Measurements from ENCODE around the gene IL15RA.
"Not testable (repeated sequence)": the region's sequence is repeated elsewhere in the genome, so short reads cannot be mapped to it uniquely, and the experiment has no call there.

Gene IL15RA

DNA sequence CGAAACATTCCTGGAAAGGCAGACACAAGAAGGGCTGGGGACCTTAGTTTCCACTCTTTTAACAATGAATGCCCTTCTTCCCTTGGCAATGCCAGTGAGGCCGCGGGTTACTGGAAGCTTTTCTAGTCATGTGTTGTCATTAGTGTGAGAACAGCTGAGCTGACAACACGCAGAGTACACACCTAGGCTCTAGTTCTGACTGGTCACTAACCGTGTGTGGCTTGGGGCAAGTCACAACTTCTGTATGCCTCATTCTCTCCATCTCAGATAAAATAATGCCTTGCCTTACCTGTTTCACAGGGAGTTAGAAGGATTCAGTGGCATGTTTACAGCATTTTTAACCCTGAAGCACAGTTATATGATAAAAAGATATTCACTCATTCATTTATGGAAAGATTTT, 55.6 kb downstream of the IL15RA start:
- no peak for DNase-seq (ENCODE audit: low spot score)

DNA sequence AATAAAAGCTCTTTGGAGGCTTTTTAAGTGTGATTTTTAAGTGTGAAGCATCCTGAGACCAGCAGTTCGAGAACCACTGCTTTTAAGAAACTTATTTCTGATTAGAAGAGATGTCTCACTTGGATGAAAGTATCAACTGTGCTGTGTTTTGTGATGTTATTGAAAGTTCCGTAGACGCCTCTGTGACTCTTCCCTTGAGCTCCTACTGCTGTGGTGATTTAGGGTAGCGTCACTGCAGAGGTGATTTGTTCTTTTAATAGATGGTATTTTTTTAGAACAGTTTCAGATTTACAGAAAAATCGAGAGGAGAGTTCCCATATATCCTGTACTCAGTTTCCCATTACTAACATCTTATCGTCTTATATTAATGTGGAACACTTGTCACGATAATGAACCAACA, 57.8 kb downstream of the IL15RA start:
- no peak for DNase-seq (ENCODE audit: low spot score)

DNA sequence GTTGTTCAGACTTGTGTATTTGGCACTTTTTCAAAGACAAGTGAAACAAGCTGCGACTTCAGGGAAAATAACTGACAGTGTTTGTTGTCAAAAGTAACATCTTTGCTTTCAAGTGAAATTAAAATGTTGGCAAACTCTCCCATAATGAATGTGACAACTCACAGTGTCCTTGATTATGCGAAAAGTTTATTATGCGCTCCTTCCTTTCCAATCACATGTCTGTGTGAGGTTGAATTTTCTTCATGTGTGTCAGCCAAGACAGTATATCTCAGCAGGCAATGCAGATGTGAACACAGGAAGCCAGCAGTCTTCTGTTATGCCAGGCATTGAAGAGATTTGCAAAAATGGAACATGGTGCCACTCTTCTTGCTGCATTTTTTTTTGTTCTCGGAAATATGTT, 58.6 kb downstream of the IL15RA start:
- DNase-seq (ENCODE audit: low spot score), result no peak

DNA sequence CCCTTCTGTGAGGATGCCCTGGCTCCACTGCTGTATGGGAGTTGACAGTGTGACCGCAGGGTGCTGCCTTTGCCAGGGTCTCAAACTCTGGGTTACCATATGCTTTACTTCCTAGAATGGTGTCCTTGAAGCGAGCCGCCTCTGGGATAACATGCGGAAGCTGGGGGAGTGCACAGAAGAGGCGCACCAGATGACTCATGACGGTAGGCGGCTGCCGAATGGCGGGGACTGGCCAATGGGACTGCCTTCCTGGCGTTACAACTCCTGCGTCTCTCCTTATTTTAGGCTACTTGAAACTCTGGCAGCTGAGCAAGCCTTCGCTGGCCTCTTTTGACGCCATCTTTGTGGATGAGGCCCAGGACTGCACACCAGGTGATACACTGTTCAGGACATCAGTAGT, 60.0 kb downstream of the IL15RA start:
- no peak for DNase-seq (ENCODE audit: low spot score)

DNA sequence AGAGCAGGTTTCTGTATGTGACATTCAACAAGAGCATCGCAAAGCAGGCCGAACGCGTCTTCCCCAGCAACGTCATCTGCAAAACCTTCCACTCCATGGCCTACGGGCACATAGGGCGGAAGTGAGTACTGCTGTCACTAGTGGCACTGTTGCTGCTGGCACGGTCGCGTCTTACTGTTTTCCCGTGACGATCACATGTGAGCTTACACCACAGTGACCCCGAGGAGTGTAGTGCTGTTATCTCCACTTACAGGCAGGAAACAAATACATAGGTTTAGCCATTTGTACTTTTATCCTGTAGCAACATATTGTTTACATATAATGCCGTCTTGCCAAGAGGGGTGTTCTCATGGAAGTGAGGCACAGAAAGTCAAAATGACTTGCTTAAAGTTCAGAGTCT, 61.9 kb downstream of the IL15RA start:
- DNase-seq (ENCODE audit: low spot score), result no peak

DNA sequence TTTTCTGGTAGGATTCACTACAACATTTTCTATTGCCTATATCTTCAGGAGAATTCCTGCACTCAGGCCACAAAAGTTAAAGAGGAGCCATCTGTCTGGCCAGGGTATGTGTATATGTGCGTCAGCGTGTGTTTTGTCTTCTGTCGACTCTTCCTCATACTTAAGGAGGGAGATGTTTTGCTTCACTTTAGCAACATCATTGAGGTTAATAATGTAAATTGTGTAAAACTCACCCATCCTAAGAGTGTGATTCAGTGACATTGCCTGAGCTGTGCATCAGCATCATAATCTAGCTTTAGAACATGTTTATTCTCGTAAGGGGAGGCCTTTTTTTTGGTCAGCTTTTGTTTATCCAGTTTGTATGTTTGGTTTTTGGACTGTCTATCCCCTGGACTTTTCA, 63.6 kb downstream of the IL15RA start:
- DNase-seq (ENCODE audit: low spot score), result no peak

DNA sequence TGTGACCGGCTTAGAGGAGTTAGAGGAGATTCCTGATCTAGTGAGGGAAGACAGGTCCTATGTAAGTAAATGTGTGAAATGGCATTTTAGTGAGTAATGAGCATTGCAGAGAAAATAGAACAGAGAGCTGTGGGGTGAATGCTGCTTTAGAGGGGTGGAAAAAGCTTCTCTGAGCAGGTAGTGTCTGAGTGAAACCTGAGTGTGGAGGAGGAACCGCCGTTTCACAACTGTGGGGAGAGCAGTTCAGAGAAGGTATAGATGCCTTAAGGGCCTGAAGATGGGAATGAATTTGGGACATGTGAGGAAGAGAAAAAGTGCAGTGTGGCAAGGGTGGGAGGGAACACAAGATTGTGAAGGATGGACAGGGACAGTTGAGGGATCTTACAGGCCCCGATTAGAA, 65.7 kb downstream of the IL15RA start:
- no peak for DNase-seq (ENCODE audit: low spot score)

DNA sequence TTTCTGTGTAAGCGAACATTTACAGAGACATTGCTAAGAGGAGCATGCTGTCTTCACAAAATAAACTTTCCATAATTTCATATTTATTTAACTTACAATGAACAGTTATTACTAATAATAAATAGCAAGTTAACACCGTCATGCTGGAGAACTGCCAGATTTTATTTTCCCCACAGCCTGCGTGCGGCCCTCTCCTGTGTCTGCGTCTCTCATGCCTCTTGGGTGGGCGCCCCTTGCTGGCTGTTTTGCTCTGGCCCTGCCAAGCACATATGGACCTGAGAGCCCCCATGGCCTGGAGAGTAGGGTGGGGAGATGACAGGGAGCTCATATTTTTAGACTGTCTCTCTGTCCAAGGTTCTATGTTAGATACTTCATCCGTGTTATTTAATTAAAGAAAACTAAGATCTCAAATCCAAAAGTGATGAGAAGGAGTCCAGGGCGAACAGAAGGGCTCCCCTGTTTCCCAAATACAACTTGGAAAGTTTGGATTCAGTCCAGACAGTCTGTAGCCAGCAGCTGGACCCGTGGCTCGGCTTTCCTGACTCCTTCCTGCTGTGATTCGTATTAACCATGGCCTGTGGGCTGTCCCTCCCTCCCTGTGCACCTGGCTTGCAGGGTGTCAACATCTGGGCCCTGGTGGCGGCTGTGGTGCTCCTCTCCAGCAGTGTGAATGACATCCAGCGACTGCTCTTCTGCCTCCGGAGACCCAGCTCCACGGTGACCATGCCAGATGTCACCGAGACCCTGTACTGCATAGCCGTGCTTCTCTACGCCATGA, 66.8 kb downstream of the IL15RA start:
- no peak for DNase-seq (ENCODE audit: low spot score)

DNA sequence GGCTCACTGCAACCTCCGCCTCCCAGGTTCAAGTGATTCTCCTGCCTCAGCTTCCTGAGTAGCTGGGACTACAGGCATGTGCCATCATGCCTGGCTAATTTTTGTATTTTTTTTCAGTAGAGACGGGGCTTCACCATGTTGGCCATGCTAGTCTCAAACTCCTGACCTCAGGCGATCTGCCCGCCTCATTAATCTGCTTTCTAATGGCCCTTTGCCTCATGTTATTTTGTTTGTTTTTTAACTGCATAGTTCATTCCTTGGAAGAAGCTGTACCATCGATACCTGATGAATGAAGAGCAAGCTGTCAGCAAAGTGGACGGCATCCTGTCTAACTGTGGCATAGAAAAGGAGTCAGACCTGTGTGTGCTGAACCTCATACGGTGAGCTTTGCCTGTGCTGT, 68.7 kb downstream of the IL15RA start:
- not testable (repeated sequence) for DNase-seq (ENCODE audit: low spot score)

DNA sequence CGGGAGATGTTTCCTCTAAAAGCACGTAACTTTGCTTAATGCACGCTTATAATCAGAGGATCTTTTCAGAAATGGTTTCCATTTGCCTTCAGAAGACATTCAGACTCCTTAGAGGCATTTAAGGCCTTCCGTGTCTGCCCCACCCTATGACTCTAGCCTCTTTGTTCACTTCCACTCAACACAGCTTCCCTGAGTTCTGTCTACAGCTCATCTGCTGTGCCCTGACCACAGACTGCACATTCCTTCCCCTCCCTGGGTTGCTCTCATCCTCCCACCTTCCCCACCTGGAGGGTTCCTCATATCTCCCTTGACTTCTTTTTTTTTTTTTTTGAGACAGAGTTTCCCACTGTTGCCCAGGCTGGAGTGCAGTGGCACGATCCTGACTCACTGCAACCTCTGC, 70.7 kb downstream of the IL15RA start:
- DNase-seq (ENCODE audit: low spot score), result no peak

DNA sequence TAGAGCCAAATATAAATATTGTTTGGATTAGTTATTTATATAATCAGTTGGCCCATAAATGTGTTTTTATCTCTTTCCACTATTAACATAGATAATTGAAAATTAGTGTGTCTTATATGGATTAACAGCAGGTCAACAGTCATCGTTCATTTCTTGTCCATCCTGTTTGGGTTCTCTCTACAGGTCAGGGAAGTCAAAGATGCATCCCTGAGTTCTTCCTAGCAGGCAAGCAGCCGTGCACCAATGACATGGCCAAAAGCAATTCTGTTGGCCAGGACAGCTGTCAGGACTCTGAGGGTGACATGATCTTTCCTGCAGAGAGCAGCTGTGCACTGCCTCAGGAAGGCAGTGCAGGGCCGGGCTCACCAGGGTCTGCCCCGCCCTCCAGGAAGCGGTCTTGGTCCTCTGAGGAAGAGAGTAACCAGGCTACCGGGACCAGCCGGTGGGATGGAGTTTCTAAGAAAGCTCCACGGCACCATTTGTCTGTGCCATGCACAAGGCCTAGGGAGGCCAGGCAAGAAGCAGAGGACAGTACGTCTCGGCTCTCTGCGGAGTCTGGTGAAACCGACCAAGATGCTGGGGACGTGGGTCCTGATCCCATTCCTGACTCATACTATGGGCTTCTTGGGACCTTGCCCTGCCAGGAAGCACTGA, 71.4 kb downstream of the IL15RA start:
- no peak for DNase-seq (ENCODE audit: low spot score)

DNA sequence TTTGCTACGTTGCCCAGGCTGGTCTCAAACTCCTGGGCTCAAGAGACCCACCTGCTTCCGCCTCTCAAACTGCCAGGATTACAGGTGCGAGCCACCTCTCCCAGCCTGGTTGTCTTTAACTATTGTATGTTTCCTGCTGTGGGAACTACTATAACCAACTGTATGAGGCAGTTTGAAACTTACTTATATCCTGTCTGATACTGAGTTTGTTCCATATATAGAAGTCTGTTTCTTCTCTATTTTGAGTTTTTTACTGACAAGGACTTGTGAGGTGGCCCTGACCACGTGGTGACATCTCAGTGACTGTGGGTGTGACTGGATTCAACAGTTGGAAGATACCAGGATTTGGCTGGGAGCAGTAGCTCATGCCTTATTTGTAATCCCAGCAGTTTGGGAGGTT, 73.1 kb downstream of the IL15RA start:
- no peak for DNase-seq (ENCODE audit: low spot score)

DNA sequence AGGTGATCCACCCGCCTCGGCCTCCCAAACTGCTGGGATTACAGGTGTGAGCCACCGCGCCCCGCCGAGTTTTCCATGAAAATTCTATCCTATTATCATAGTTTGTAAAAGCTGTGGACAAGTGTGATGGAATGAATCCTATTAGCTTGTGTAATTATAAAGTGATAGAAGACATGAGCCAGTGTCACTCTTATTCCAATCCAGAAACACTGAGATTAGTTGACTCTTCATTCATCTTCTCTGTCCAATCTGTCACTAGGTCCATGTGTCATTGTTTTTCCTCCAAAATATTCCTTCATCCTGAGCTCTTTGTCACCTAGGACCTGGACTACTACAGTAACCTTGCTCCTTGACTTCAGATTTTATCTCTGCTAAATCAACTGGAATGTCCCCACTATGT, 73.8 kb downstream of the IL15RA start:
- no peak for DNase-seq (ENCODE audit: low spot score)

DNA sequence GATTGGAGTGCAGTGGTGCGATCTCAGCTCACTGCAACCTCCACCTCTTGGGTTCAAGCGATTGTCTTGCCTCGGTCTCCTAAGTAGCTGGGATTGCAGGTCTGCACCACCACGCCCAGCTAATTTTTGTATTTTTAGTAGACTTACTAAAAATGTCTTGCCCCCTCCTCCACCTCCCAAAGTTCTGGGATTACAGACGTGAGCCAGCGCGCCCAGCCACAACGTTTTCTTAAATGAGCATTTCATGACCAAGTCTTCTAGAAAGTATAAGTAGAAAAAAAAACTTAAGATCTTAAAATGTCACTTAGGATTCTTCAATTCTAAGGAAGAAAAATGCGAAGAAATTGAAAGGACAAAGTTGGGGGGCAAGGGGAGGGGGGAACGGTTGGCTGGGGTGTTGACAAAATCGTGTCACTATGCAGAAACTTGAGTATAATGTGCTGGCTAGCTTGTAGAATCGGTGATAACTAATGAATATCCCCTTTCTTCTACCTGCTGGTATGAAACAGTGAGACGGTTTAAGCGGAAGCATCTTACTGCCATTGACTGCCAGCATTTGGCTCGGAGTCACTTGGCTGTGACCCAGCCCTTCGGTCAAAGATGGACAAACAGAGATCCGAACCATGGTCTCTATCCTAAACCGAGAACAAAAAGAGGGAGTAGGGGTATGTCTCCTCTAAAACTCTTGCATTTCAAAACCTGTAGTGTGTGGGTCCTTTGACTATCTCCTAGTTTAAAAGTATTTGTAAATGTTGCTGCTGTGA, 74.7 kb downstream of the IL15RA start:
- no peak for DNase-seq (ENCODE audit: low spot score)

Data from AG20443 (cell line).